PC-3 (cell line): ENCODE measurements around the gene AGTPBP1.

Source experiments
- CTCF ChIP-seq: fragments of 300-600 bp; sonication (generic); conservative IDR thresholded peaks from 2 replicates; pipeline ENCODE4 v1.5.1; 2017; ENCODE audit warnings: antibody characterized with exemption, low read depth, mild to moderate bottlenecking, low read length
- EZH2 ChIP-seq: fragments of 300-600 bp; sonication (generic); IDR thresholded peaks from one replicate; pipeline ENCODE4 v1.6.1; 2017; ENCODE audit warnings: antibody characterized with exemption, mild to moderate bottlenecking, low read length; ENCODE audit not compliant: unreplicated experiment
- EZH2phosphoT487 ChIP-seq: fragments of 300-600 bp; sonication (generic); IDR thresholded peaks from 2 replicates; pipeline ENCODE4 v1.6.1; 2018; ENCODE audit warnings: mild to moderate bottlenecking, antibody characterized with exemption, low read length, borderline replicate concordance

GRCh38 chr9:85528607-85529006 lies 213.1 kb downstream of the AGTPBP1 start:
- no peak for TF ChIP-seq CTCF
- no peak for TF ChIP-seq EZH2
- no peak for TF ChIP-seq EZH2phosphoT487
